ENCODE data around the gene TASP1. TPM values are rescaled to one million over a fixed set of nuclear protein-coding genes. Genes with fewer than 3 reads are reported as not detected.

The TASP1 gene
- total and polyA plus RNA-seq, 5 donors from 2014 or later = 9.5 to 19.0 (median 12.6) TPM

DNA sequence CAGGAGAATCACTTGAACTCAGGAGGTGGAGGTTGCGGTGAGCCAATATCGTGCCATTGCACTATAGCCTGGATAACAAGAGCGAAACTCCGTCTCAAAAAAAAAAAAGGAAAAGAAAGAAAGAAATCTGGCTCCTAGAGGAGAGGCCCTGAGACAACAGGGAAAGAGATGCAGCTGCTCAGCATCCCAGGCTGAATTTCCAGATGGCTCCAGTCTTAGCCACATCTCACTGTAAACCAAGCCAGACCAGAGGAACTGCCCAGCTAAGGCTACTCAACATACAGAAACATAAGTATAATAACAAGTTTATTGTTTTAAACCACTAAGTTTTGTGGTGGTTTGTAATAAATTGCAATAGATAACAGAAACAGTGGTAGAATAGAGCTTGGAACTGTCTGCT lies 38.5 kb upstream of the TASP1 start:
- ATAC-seq (ENCODE audit: low read depth in 2 of 2) = no peak
- H3K9me3 Mint-ChIP-seq = peaks cover 0 to 3% (median 0%) of the 10 kb centered on the region in 7 donors
- H3K27ac ChIP-seq (ENCODE audit: insufficient read depth, low read length, poor library complexity, severe bottlenecking) = no peak overlapping the region
- H3K9me3 ChIP-seq (ENCODE audit: control insufficient read depth in 2 of 2, low read length in 2 of 2) = no peaks in the 10 kb centered on the region
- H3K4me1 Mint-ChIP-seq = no peaks in the 10 kb centered on the region
- no peaks in the 10 kb centered on the region for H3K27me3 ChIP-seq (ENCODE audit: control insufficient read depth, insufficient read depth, low read length)
- H3K4me3 Mint-ChIP-seq = no peak overlapping the region
- no peaks in the 10 kb centered on the region for H3K36me3 ChIP-seq (ENCODE audit: control insufficient read depth, insufficient read depth, low read length)
- H3K36me3 Mint-ChIP-seq = no peaks in the 10 kb centered on the region
- H3K4me3 ChIP-seq (ENCODE audit: low read depth, low read length) = no peak overlapping the region
- H3K27me3 Mint-ChIP-seq = peaks cover 2% of the 10 kb centered on the region
- no peak overlapping the region for H3K27ac Mint-ChIP-seq
- no peak for DNase-seq
- no peaks in the 10 kb centered on the region for H3K4me1 ChIP-seq (ENCODE audit: control insufficient read depth, insufficient read depth, low read length, poor library complexity, severe bottlenecking)

- peaks cover 5% of the 10 kb centered on the region for H3K27me3 Mint-ChIP-seq
- no peaks in the 10 kb centered on the region for H3K27me3 ChIP-seq (ENCODE audit: control insufficient read depth, insufficient read depth, low read length)
- no peaks in the 10 kb centered on the region for H3K4me1 Mint-ChIP-seq
- H3K27ac ChIP-seq (ENCODE audit: insufficient read depth, low read length, poor library complexity, severe bottlenecking) = no peak overlapping the region
- no peak overlapping the region for H3K4me3 Mint-ChIP-seq
- H3K36me3 ChIP-seq (ENCODE audit: control insufficient read depth, insufficient read depth, low read length) = no peaks in the 10 kb centered on the region
- no peaks in the 10 kb centered on the region for H3K9me3 ChIP-seq (ENCODE audit: control insufficient read depth in 2 of 2, low read length in 2 of 2)
- no peak for ATAC-seq (ENCODE audit: low read depth in 2 of 2)
- H3K36me3 Mint-ChIP-seq = no peaks in the 10 kb centered on the region
- DNase-seq = no peak
- no peaks in the 10 kb centered on the region for H3K4me1 ChIP-seq (ENCODE audit: control insufficient read depth, insufficient read depth, low read length, poor library complexity, severe bottlenecking)
- peaks cover 0 to 3% (median 0%) of the 10 kb centered on the region in 7 donors for H3K9me3 Mint-ChIP-seq
- no peak overlapping the region for H3K27ac Mint-ChIP-seq
- H3K4me3 ChIP-seq (ENCODE audit: low read depth, low read length) = no peak overlapping the region
Observed at GRCh38 chr20:13676682-13677081, 38.0 kb upstream of the TASP1 start.

DNA sequence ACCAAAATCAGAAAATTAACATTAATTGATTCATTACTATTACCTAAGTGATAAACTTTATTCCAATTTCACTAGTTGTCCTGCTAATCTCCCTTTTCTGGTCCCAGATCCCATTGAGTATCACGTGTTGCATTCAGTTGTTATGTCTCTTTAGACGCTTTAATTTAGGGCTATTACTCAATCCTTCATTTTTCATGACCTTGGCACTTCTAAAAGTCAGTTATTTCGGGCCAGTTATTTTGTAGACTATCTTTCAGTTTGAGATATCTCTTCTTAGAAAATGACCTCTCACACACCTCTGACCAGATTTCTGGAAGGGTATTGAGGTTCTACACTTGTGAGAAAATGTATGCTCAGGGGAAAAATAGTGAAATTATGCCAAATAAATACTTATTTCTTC lies 34.0 kb upstream of the TASP1 start:
- Histone ChIP-seq H3K27ac (ENCODE audit: insufficient read depth, low read length, poor library complexity, severe bottlenecking) (no peak overlapping the region), H3K36me3 (ENCODE audit: control insufficient read depth, insufficient read depth, low read length) (no peaks in the 10 kb centered on the region), H3K9me3 (ENCODE audit: control insufficient read depth in 2 of 2, low read length in 2 of 2) (no peaks in the 10 kb centered on the region), H3K4me1 (ENCODE audit: control insufficient read depth, insufficient read depth, low read length, poor library complexity, severe bottlenecking) (no peaks in the 10 kb centered on the region), H3K4me3 (ENCODE audit: low read depth, low read length) (no peak overlapping the region), H3K27me3 (ENCODE audit: control insufficient read depth, insufficient read depth, low read length) (peaks cover 2% of the 10 kb centered on the region)
- Mint-ChIP-seq H3K9me3 (peaks cover 0 to 3% (median 0%) of the 10 kb centered on the region in 7 donors), H3K36me3 (no peaks in the 10 kb centered on the region), H3K4me3 (no peak overlapping the region), H3K27me3 (peaks cover 18% of the 10 kb centered on the region), H3K27ac (no peak overlapping the region), H3K4me1 (no peaks in the 10 kb centered on the region)
- no peak for ATAC-seq (ENCODE audit: low read depth in 2 of 2)
- DNase-seq = no peak

DNA sequence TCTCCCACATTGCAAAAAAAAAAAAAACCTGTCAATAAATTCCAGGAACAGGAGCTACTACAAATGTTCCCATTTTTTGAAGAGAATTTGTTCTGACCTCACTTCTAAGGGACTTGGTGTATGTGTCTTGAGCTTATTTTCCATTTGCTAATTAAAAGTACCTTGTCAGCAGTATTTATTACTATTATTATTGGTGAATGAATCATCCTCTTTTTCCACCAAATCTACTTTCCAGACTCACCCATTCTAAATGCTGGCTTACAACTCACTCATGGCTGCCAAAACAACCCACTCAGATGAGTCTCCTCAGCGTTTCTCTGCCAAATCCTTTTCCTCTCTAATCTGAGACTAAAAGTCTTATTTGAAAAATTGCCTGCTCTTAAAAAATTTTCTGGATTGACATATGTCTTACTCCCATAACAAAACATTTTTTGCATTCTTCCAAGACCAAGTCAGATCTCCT lies 33.2 kb upstream of the TASP1 start:
- Histone ChIP-seq H3K36me3 (ENCODE audit: control insufficient read depth, insufficient read depth, low read length) (no peaks in the 10 kb centered on the region), H3K27me3 (ENCODE audit: control insufficient read depth, insufficient read depth, low read length) (peaks cover 2% of the 10 kb centered on the region), H3K4me1 (ENCODE audit: control insufficient read depth, insufficient read depth, low read length, poor library complexity, severe bottlenecking) (no peaks in the 10 kb centered on the region), H3K27ac (ENCODE audit: insufficient read depth, low read length, poor library complexity, severe bottlenecking) (no peak overlapping the region), H3K4me3 (ENCODE audit: low read depth, low read length) (no peak overlapping the region), H3K9me3 (ENCODE audit: control insufficient read depth in 2 of 2, low read length in 2 of 2) (no peaks in the 10 kb centered on the region)
- H3K9me3 Mint-ChIP-seq = peaks cover 0 to 3% (median 0%) of the 10 kb centered on the region in 7 donors
- no peak overlapping the region for H3K27ac Mint-ChIP-seq
- DNase-seq (no peak), ATAC-seq (ENCODE audit: low read depth in 2 of 2) (no peak)
- no peaks in the 10 kb centered on the region for H3K36me3 Mint-ChIP-seq
- H3K4me1 Mint-ChIP-seq = no peaks in the 10 kb centered on the region
- H3K27me3 Mint-ChIP-seq = peaks cover 18% of the 10 kb centered on the region
- no peak overlapping the region for H3K4me3 Mint-ChIP-seq

GRCh38 chr20:13671512-13671911 lies 32.8 kb upstream of the TASP1 start:
- no peak overlapping the region for H3K4me3 ChIP-seq (ENCODE audit: low read depth, low read length)
- ATAC-seq (ENCODE audit: low read depth in 2 of 2) (no peak), DNase-seq (no peak)
- H3K4me1 ChIP-seq (ENCODE audit: control insufficient read depth, insufficient read depth, low read length, poor library complexity, severe bottlenecking) = no peaks in the 10 kb centered on the region
- peaks cover 2% of the 10 kb centered on the region for H3K27me3 ChIP-seq (ENCODE audit: control insufficient read depth, insufficient read depth, low read length)
- Mint-ChIP-seq H3K27ac (no peak overlapping the region), H3K4me1 (no peaks in the 10 kb centered on the region), H3K4me3 (no peak overlapping the region), H3K9me3 (peaks cover 0 to 3% (median 0%) of the 10 kb centered on the region in 7 donors), H3K27me3 (peaks cover 18% of the 10 kb centered on the region), H3K36me3 (no peaks in the 10 kb centered on the region)
- no peak overlapping the region for H3K27ac ChIP-seq (ENCODE audit: insufficient read depth, low read length, poor library complexity, severe bottlenecking)
- H3K36me3 ChIP-seq (ENCODE audit: control insufficient read depth, insufficient read depth, low read length) = no peaks in the 10 kb centered on the region
- H3K9me3 ChIP-seq (ENCODE audit: control insufficient read depth in 2 of 2, low read length in 2 of 2) = no peaks in the 10 kb centered on the region

DNA sequence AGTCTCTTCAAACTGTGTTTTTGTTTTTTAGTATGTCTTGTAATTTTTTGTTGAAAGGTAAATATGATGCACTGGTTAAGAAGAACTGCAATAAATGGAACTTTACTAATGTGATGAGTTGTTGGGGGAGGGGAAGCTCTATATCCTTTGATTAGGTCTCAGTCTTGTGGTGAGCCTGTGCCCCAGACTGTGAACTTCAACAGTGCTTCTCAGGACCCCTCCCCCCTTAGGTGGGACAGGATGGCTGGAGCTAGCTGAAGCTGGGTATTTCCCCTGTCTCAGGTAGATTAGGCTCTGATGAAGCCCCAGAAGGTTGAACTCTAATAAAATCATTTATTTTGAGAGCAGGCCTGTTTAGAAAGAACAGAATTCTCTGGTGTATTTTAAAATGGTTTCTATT lies 31.4 kb upstream of the TASP1 start:
- Mint-ChIP-seq H3K27ac (no peak overlapping the region), H3K27me3 (peaks cover 18% of the 10 kb centered on the region), H3K4me1 (no peaks in the 10 kb centered on the region), H3K36me3 (no peaks in the 10 kb centered on the region), H3K4me3 (no peak overlapping the region), H3K9me3 (peaks cover 0 to 3% (median 0%) of the 10 kb centered on the region in 7 donors)
- DNase-seq (no peak), ATAC-seq (ENCODE audit: low read depth in 2 of 2) (no peak)
- Histone ChIP-seq H3K4me3 (ENCODE audit: low read depth, low read length) (no peak overlapping the region), H3K27me3 (ENCODE audit: control insufficient read depth, insufficient read depth, low read length) (peaks cover 2% of the 10 kb centered on the region), H3K36me3 (ENCODE audit: control insufficient read depth, insufficient read depth, low read length) (no peaks in the 10 kb centered on the region), H3K9me3 (ENCODE audit: control insufficient read depth in 2 of 2, low read length in 2 of 2) (no peaks in the 10 kb centered on the region), H3K4me1 (ENCODE audit: control insufficient read depth, insufficient read depth, low read length, poor library complexity, severe bottlenecking) (no peaks in the 10 kb centered on the region), H3K27ac (ENCODE audit: insufficient read depth, low read length, poor library complexity, severe bottlenecking) (no peak overlapping the region)

DNA sequence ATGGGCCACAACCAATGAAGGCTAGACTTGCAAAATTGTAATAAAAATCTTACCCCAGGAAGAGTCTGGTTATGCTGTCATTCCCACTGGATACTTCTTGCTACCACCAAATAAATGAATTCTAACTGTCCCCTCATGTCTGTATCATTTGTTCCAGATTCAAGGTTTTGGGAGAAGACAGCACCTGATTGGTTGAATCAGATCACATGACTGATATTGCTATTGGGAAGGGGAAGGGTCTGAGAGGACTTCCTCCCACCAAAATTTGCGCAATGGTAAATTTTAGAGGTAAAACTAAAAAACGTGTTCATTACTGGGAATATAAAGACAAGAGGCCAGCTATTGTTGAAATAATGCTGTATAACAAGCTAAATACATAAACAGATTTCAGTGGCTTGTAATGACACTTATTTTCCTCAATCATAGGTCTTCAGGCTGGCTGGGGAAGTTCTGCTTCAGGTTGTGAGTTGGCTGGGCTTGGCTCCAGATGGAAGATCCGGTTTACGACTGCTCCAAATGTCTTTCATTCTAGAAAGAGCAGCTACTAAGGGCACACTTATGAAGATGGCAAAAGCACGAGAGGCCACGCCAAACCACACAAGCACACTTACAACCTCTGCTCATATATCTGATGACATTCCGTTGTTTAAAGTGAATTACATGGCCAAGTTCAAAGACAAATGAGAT lies 27.1 kb upstream of the TASP1 start:
- no peaks in the 10 kb centered on the region for H3K27me3 ChIP-seq (ENCODE audit: control insufficient read depth, insufficient read depth, low read length)
- Mint-ChIP-seq H3K4me3 (no peak overlapping the region), H3K9me3 (peaks cover 0 to 6% (median 0%) of the 10 kb centered on the region in 7 donors), H3K27ac (no peak overlapping the region), H3K36me3 (no peaks in the 10 kb centered on the region), H3K27me3 (peaks cover 17% of the 10 kb centered on the region), H3K4me1 (no peaks in the 10 kb centered on the region)
- H3K36me3 ChIP-seq (ENCODE audit: control insufficient read depth, insufficient read depth, low read length) = no peaks in the 10 kb centered on the region
- no peaks in the 10 kb centered on the region for H3K9me3 ChIP-seq (ENCODE audit: control insufficient read depth in 2 of 2, low read length in 2 of 2)
- H3K27ac ChIP-seq (ENCODE audit: insufficient read depth, low read length, poor library complexity, severe bottlenecking) = no peak overlapping the region
- DNase-seq (no peak), ATAC-seq (ENCODE audit: low read depth in 2 of 2) (no peak)
- H3K4me3 ChIP-seq (ENCODE audit: low read depth, low read length) = no peak overlapping the region
- no peaks in the 10 kb centered on the region for H3K4me1 ChIP-seq (ENCODE audit: control insufficient read depth, insufficient read depth, low read length, poor library complexity, severe bottlenecking)

- Mint-ChIP-seq H3K4me1 (no peaks in the 10 kb centered on the region), H3K9me3 (peaks cover 0 to 6% (median 1%) of the 10 kb centered on the region in 7 donors), H3K27ac (no peak overlapping the region), H3K27me3 (peaks cover 13% of the 10 kb centered on the region), H3K4me3 (no peak overlapping the region), H3K36me3 (no peaks in the 10 kb centered on the region)
- Histone ChIP-seq H3K36me3 (ENCODE audit: control insufficient read depth, insufficient read depth, low read length) (no peaks in the 10 kb centered on the region), H3K4me3 (ENCODE audit: low read depth, low read length) (no peak overlapping the region), H3K27ac (ENCODE audit: insufficient read depth, low read length, poor library complexity, severe bottlenecking) (no peak overlapping the region), H3K4me1 (ENCODE audit: control insufficient read depth, insufficient read depth, low read length, poor library complexity, severe bottlenecking) (no peaks in the 10 kb centered on the region), H3K9me3 (ENCODE audit: control insufficient read depth in 2 of 2, low read length in 2 of 2) (no peaks in the 10 kb centered on the region), H3K27me3 (ENCODE audit: control insufficient read depth, insufficient read depth, low read length) (peaks cover 2% of the 10 kb centered on the region)
- ATAC-seq (ENCODE audit: low read depth in 2 of 2) (no peak), DNase-seq (no peak)
Observed at GRCh38 chr20:13661070-13661685, 22.4 kb upstream of the TASP1 start.

Data from CD4-positive, CD25-positive, alpha-beta regulatory T cell (primary cell).